ENCODE data around the gene ADIG. TPM values are rescaled to one million over a fixed set of nuclear protein-coding genes. Genes with fewer than 3 reads are reported as not detected.

Gene ADIG
- total and polyA plus RNA-seq, 12 donors: 0.32 TPM; not detected in 11

DNA sequence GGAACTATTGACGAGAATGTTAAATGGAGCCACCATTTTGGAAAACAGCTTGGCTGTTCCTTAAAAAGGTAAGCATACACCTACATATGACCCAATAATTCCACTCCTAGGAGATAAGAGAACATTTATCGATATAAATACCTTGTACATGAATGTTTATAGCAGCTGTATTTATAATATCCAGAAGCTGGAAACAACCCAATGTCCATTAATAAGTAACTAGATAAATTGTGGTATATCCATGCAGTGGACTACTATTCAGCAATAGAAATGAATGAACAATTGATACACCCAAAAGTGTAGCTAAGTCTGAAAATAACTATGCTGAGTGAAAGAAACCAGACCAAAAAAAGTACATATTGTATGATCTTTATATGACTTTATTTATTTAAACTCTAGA lies 42.2 kb upstream of the ADIG start:
- 98 to 100% methylated on average over 2 of the region's 2 CpGs for WGBS, 2 donors
- TF ChIP-seq, protein P1, sequence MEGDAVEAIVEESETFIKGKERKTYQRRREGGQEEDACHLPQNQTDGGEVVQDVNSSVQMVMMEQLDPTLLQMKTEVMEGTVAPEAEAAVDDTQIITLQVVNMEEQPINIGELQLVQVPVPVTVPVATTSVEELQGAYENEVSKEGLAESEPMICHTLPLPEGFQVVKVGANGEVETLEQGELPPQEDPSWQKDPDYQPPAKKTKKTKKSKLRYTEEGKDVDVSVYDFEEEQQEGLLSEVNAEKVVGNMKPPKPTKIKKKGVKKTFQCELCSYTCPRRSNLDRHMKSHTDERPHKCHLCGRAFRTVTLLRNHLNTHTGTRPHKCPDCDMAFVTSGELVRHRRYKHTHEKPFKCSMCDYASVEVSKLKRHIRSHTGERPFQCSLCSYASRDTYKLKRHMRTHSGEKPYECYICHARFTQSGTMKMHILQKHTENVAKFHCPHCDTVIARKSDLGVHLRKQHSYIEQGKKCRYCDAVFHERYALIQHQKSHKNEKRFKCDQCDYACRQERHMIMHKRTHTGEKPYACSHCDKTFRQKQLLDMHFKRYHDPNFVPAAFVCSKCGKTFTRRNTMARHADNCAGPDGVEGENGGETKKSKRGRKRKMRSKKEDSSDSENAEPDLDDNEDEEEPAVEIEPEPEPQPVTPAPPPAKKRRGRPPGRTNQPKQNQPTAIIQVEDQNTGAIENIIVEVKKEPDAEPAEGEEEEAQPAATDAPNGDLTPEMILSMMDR (IDR thresholded peaks at IDR 0.05): no peak
- intact Hi-C loops (cut with DNase I): no loop called here
- ATAC-seq (no peak), DNase-seq (no peak)
- Histone ChIP-seq H3K9me3 (no peaks in the 10 kb centered on the region), H3K27me3 (no peaks in the 10 kb centered on the region), H3K36me3 (peaks cover 0 to 100% (median 47%) of the 10 kb centered on the region in 9 donors), H3K4me3 (no peak overlapping the region), H3K27ac (no peak overlapping the region), H3K4me1 (no peaks in the 10 kb centered on the region)

DNA sequence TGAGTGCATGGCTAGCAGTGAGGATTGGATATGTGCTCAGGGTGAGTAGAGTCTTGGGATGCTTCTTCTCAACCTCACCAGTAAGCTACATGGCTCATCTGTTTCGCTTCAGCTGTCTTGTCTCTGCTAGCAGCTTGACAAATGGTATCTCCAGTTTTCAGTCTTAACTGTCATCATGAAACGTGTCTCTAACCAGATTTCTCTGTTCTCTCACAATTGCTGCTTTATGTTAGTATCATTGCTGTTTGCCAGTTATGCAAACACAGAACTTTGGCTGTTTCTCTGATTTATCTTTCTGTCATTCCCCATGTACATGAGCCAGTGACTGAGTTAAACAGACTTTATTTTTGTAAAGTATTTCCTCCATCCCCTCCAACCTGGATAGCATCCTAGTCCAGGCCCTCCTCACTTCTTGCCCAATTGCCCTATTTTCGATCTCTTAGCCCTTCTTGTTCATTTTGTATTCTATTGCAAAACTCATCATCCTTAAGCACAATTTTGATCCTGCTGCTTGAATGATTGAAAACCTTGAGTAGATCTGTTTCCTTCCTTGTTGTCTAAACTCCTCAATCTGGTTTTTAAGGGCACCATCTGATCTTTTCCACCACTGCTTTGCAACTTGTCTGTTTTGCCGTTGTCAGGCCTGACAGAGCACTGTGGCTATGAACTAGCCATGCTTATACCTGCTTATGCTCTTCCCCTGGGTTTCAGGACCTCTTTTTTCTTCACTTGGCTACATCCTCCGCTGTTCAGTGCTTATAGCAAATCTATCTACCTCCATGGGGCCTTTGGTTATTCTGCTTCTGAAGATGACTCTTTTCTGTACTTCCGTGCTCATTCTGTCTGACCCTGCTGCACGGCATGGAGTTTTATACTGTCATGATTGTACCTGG lies 37.7 kb upstream of the ADIG start:
- 77 to 80% methylated on average over 7 of the region's 7 CpGs for WGBS, 2 donors
- H3K27ac ChIP-seq: no peak overlapping the region
- TF ChIP-seq, protein P1 (IDR thresholded peaks at IDR 0.05): no peak
- no peaks in the 10 kb centered on the region for H3K4me1 ChIP-seq
- DNase-seq (no peak), ATAC-seq (no peak)
- intact Hi-C loops (cut with DNase I): no loop called here
- H3K4me3 ChIP-seq: no peak overlapping the region
- peaks cover 0 to 100% (median 63%) of the 10 kb centered on the region in 9 donors for H3K36me3 ChIP-seq
- no peaks in the 10 kb centered on the region for H3K9me3 ChIP-seq
- H3K27me3 ChIP-seq: no peaks in the 10 kb centered on the region

DNA sequence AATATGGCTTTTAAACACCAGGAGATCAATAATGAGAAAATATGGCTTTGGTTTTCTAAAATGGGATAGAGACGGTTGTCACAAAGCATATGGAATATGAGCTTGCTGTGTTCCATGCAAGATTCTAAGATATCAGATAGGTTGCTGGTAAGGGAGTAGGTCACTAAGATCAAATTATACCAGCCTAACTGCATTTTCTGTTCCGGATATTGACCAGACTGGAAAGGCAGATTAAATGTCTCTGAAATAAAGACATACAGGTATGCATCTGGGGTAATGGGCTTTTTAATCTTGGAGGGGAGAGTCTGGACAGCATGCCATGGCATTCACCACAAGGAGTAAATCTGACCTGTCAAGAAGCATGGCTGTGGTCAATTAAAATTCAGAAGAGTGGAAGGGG lies 35.2 kb upstream of the ADIG start:
- TF ChIP-seq, protein P1 (IDR thresholded peaks at IDR 0.05): no peak
- DNase-seq (no peak), ATAC-seq (no peak)
- Histone ChIP-seq H3K36me3 (peaks cover 0 to 100% (median 66%) of the 10 kb centered on the region in 9 donors), H3K27me3 (no peaks in the 10 kb centered on the region), H3K27ac (no peak overlapping the region), H3K9me3 (no peaks in the 10 kb centered on the region), H3K4me3 (no peak overlapping the region), H3K4me1 (no peaks in the 10 kb centered on the region)
- intact Hi-C loops (cut with DNase I): no loop called here
- WGBS, 2 donors: 96% methylated on average over 2 of the region's 2 CpGs

DNA sequence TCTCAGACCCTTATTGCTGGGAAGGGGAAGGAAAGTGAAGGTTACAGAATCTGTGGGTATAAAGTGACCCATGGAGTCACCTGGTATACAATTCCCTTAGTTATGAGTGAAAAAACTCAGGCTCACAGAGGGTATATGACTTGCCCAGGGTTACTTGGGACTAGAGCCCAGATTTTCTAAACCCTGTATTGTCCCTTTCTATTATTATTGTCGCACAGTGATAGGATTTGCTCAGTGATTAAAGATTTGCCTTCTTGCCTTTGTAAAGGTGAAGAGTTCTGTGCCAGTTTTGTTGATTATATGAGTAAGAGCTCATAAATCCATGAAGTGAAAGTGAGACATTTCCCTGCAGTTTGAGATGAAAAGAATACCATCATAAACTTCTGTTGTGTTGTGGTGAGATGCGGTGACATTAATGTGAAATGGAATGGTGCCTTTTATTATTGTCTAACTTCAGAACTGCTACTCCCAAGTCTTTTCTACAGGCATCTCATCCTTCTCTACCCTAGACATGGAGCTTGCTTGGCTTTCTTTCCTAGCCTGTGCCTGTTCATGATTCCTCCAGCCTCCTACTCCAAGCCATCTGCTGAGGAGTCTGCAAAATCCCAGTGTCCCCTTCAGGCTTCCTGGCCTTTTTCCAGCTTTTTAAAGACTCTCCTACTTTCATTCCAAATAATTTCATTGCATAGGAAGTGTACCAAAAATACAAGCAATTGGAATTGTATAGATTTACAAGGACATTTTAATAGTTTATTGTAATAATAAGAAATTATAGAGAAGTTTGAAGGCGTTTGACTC lies 33.5 kb upstream of the ADIG start:
- WGBS, 2 donors: 94% methylated on average over 3 of the region's 3 CpGs
- no peak for DNase-seq
- Histone ChIP-seq H3K9me3 (no peaks in the 10 kb centered on the region), H3K4me3 (no peak overlapping the region), H3K27ac (no peak overlapping the region), H3K27me3 (no peaks in the 10 kb centered on the region), H3K36me3 (peaks cover 0 to 100% (median 64%) of the 10 kb centered on the region in 9 donors), H3K4me1 (no peaks in the 10 kb centered on the region)
- no peak for ATAC-seq
- TF ChIP-seq, protein P1 (IDR thresholded peaks at IDR 0.05): no peak
- intact Hi-C loops (cut with DNase I): no loop called here
